COLO668 (cell line): Measurements from ENCODE around the gene CHRND.

Experiments used
- DNase-seq: peaks from one replicate; lab custom pipeline; 2025; ENCODE audit not compliant: unreplicated experiment; lab: John Stamatoyannopoulos, UW

CHRND gene

DNA sequence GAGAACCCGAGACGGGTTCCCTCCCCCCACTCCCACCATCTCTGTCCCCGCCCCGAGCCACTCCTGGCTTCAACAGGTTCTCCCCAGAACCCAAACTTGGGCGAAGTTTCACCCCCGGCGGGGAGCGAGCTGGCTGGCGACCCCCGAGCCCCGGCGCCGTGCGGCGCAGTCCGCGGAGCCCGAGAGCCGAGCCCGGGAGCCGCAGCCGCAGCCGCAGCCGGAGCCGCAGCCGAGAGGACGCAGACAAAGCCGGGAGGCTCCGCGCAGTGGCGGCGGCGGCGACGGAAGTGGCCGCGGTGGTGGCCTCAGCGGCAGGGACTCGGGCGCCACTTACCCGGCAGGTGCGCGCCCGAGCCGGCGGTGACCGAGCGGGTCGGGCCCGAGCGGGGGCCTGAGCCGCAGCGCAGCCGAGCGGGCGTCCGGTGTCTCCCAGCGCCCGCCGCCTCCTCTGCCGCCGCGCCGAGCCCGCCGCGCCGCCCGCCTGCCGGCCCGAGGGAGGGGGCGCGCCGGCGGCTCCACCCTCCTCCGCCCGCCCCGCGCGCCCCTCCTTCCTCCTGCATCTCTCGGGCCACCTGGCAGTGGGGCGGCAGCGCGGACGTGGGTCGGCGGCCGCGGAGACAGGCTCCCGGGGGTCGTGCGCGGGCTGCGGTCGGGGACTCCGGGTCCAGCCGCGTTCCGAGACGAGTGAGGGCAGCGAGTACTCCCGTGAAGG is 38.4 kb upstream of the CHRND start, which contains the start of gene ECEL1:
ECEL1 (minus strand) TSS at position 450 of the 712 bp plus-strand sequence. CDS start 1,181 bp downstream, outside the sequence.
- DNase-seq = peak; percentile 65

DNA sequence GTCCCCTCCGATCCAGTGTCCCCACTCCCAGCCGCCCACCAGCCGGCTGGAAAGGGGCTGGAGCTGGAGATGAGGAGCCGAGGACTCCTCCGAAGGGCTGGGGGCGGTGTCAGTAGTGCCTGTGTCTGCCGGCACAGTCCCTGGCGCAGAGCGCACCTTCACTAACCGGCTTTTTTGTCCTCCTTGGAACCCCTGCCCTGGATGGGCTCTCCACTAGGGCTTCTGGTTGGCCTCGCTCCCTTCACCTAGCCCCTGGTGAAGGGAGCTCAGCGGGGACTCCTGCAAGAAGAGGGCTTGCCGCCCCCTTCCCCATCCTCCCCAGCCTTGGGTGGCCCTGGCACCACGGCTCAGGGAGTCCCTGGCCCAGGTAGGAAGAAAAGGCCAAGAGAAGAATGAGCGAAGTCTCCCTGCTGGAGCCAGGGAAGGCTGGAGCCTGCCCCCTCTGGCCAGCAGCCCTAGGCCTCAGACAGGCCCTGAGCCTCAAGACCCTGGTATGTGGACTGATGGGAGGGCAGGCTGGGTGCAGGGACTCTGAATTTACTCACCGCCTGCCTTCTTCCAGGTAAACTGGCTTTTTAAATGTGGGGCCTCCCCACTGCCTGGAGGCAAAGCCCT is 37.8 kb upstream of the CHRND start:
- no peak for DNase-seq

DNA sequence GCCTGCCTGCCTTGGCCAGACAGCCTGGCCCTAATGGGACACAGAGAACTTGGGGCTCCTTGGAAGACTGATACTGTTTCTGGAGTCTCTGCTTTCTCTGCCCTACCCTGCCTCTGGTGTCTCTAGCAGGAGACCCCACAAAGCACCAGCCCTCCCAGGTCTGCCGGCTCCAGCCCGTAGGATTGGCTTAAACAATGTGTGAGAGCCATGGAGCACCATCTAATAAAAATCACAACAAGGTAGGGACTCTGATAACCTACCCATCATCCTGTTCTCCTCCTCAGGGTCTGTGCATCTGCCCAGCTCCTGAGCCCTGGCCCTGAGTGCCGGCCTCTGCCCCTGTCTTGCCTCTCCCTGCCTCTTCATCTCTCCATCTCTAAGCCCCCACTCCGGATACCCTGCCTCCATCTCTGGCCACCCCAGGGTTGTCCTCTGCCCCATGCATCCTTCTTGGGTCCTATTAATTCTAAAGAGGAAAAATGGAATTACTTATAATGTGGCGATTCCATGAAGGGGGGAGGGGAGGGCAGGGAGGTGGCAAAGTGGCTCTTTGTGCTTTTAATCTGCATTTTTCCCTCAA is 37.1 kb upstream of the CHRND start:
- no peak for DNase-seq

GRCh38 chr2:232489516-232490220 is 36.3 kb upstream of the CHRND start:
- DNase-seq = no peak

- DNase-seq = no peak
Observed at GRCh38 chr2:232490221-232491138, 35.5 kb upstream of the CHRND start.

GRCh38 chr2:232491139-232491780 is 34.7 kb upstream of the CHRND start:
- no peak for DNase-seq

GRCh38 chr2:232492236-232492848 is 33.6 kb upstream of the CHRND start:
- no peak for DNase-seq

GRCh38 chr2:232492963-232493700 is 32.8 kb upstream of the CHRND start:
- DNase-seq = no peak

DNA sequence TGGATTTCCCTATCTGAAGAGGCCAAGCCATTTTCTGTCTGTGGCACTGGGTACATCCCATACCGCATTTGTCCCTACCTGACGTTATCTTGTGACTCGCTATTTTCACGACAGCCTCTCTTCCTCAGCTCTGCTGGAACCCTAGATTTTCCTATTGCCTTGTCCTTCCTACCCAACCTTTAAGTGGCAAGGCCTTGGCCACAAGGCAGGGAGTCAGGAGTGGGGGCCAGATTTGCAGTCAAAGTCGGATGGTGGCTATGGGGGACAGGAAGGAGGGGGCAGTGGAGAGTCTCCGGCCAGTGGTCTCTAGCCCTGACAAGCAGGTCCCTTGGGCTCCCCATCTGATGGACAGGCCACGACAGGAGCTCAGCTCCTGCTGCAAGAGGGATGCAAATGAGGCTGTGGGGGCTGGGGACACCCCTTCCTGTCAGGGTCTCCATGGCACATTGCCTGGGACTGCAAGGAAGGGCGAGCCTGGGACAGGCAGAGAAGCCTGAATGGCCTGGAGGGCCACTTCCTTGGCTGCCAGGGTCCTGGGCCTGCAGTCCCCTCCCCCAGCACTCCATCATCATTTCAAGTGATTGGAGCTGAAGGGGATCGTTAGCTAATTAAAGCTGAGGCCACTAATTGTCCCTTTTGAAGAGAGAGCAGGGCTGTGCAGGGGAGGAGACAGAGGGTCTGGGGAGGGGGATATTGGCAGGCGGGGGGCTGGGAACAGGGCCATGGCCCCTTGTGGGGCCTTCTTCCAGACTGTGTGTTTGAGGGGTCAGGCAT is 32.1 kb upstream of the CHRND start:
- DNase-seq = no peak

- DNase-seq = no peak
Observed at GRCh38 chr2:232494542-232494941, 31.4 kb upstream of the CHRND start.

DNA sequence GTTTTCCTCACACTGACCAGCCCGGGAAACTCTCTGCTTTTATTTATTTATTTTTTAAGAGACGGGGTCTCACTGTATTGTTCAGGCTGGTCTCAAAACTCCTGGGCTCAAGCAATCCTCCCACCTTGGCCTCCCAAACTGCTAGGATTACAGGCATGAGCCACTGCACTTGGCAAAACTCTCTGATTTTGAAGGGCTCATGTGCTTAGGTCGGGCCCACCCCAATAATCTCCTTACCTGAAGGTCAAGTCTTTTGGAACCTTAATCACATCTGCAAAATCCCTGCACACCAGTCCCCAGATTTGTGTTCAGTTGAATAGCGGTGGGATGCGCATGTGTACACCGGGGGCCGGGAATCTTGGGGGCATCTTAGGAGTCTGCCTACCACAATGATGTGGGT is 30.7 kb upstream of the CHRND start:
- no peak for DNase-seq

DNA sequence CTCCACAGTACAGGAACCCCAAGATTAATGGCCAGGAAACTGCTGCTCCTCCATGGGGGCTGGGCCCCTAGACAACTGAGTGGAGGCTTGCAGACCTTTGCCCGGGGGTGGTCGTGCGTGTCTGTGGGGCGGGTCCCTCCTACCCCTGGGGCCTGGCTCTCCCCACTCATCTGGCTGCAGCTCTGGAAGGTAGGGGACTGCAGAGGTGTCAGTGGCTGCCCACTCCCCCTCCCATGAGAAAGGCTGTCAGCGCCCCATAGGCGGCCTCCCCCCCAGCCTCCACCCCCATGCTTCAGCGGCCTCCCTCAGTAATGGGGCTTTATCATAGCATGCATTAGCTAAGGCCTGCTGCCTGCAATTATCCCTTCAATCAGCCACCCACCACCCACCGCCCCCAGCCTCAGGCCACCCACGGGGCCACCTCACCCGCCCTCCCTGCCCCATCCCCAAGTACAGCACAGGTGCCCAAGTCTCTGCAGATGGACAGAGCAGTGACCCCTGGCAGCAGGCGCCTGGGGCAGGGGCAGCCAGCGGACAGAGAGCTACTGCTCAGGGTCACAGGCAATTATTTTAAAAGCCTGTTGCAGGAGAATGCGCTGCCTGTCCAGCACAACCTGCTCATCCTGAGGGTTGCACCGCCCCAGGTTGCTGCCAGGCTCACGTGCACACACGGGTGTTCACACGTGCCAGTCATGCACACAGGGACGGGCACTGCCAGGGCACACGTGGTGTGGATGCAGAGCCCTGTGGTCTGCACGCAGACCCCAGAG is 29.3 kb upstream of the CHRND start:
- no peak for DNase-seq

DNA sequence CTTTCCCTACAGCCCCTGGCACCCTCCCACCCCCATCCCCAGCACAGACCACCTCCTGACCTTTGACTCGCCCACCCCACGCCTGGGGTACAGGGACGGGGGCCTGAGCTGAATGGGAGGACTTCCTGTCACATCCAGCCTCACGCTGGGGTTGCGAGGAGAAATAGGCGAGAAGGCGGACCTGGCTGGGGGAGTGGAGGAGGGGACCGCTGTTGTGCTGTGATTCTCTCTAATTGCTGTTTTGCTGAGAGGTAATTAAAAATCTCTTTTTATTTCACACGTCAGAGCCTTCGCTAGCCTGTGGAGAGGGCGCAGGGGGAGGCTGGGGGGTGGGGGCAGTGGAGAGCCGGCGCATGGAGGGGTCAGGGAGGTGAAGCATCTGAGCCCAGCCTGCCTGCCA is 28.6 kb upstream of the CHRND start:
- no peak for DNase-seq

DNA sequence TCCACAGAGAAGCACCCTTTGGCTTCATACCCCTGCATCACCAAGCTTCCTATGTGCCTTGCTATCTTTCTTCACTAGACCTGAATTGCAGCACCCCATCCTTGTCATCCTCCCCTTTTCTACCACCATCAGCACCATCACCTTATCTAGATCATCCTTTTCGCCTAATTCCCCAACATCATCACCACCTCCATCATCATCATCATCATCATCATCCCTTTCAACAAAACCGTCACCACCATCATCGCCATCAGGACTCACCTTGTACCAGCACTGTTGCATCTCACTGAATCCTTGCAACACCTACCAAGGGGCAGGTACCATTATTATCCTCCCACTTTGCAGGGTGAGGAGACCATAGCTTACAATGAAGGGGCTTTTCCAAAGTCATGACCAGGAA is 27.5 kb upstream of the CHRND start:
- DNase-seq = no peak

DNA sequence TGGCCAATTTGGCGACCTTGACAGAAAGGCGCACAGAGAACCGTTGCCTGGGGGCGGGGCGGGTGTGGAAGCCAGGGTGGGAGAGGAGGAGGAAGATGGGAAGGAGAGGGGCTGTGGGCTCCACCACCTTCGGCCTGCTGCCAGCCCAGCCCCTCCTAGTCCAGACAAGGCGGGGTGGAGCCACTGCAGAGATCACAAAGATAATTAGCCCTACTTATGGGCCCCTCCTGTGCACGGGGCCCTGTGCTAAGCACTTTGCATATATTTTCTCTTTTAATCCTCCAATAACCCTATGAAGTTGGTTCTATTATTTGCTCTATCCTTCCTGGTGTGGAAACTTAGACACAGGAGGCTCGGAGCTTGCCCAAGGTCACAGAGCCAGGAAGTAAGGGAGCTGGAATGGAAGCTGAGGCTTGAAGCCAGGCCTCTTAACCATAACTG is 24.6 kb upstream of the CHRND start:
- DNase-seq = no peak

DNA sequence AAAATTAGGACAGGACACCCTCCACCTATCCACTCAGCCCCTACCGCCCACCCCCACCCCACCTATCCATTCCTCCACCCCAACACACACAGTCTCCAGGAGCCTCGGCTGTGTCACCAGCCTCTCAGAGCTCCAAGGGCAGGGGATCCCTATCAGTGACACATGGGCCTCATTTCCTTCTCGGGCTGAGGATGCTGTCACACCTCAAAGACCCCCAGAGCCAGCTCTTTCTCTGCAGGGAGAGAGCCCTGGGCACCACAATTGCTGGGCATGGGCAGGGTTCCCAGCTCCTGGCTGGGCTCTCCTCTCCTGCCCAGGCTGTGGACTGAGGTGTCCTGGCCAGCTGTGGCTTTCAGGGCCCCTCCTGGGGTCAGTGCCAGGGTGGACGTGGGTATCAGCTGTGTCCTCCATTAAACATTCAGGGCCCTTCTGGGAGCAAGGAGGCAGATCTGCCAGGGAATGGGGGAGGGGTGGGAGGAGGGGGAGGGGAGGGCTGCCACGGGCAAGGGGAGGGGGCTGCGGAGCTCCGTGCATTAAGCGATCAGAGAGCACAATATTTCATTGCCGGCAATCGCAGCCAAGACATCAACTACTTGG is 24.1 kb upstream of the CHRND start:
- DNase-seq = no peak

DNA sequence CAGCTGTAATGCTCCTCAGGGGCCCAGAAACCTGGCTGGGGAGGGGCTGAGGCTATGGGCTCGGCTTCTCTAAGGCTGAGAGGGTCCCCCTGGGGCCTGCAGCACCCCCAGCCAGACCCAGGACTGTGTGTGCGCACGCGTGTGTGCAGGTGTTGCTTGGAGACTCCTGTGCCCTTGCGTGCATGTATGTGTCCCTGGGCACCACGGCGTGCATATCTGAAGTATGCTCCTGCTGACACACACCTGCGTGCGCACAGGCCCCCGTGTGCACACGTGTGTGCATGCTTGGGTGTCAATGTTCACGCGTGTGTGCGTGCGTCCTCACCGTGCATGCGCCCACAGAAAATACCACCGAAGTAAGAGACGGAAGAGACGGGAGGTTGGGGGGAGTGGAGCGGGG is 23.4 kb upstream of the CHRND start:
- no peak for DNase-seq
